HepG2 (cell line): ENCODE measurements around the gene CACNA1C. TPM values are rescaled to one million over a fixed set of nuclear protein-coding genes. Genes with fewer than 3 reads are reported as not detected.

Experiments
- AFF4 ChIP-seq: sonication (generic); formaldehyde crosslinking; IDR thresholded peaks from 2 replicates; pipeline ENCODE4 v1.4.0; 2020; ENCODE audit warnings: missing genetic modification reagents
- GATA4 ChIP-seq: sonication (generic); IDR thresholded peaks from 2 replicates; pipeline ENCODE4 v1.6.1; 2016; ENCODE audit warnings: antibody characterized with exemption, low read depth, borderline replicate concordance
- JUN ChIP-seq: sonication (generic); formaldehyde crosslinking; IDR thresholded peaks from 2 replicates; pipeline ENCODE4 v1.4.0; 2020; ENCODE audit warnings: mild to moderate bottlenecking, missing genetic modification reagents
- MATR3 ChIP-seq: sonication (generic); formaldehyde crosslinking; IDR thresholded peaks from 2 replicates; pipeline ENCODE4 v1.4.0; 2020; ENCODE audit warnings: missing genetic modification reagents
- NFRKB ChIP-seq: fragments of 450-650 bp; IDR thresholded peaks from 2 replicates; pipeline ENCODE4 v1.6.1; 2017
- NR0B2 ChIP-seq: sonication (generic); formaldehyde crosslinking; IDR thresholded peaks from 2 replicates; pipeline ENCODE4 v1.4.0; 2020; ENCODE audit warnings: mild to moderate bottlenecking, missing genetic modification reagents
- PAX8 ChIP-seq: sonication (generic); formaldehyde crosslinking; IDR thresholded peaks from 2 replicates; pipeline ENCODE4 v1.8.0; 2022; ENCODE audit warnings: mild to moderate bottlenecking, missing genetic modification reagents, borderline replicate concordance
- ZBTB40 ChIP-seq, 2 experiments: fragments of 450-650 bp in 1 of 2; sonication (generic) in 1 of 2; formaldehyde crosslinking in 1 of 2; IDR thresholded peaks; 2 replicates each; pipeline versions ENCODE4 v1.6.1 to v1.8.0; 2016 to 2022; ENCODE audit warnings: antibody characterized with exemption in 1 of 2, mild to moderate bottlenecking in 1 of 2, missing genetic modification reagents in 1 of 2
- ZNF296 ChIP-seq: sonication (generic); formaldehyde crosslinking; conservative IDR thresholded peaks from 2 replicates; pipeline ENCODE4 v1.5.0; 2020; ENCODE audit warnings: mild to moderate bottlenecking, missing genetic modification reagents
- ZNF746 ChIP-seq: sonication (generic); formaldehyde crosslinking; IDR thresholded peaks from 2 replicates; pipeline ENCODE4 v1.8.0; 2022; ENCODE audit warnings: mild to moderate bottlenecking, missing genetic modification reagents
- polyA plus RNA-seq, 8 experiments: library from polyadenylated mRNA; depleted of rRNA in 3 of 8; stranded (reverse) in 7 of 8; unstranded in 1 of 8; fragments of >200 nt; fragmentation: Illumina TruSeq in 4 of 8; extraction: Trizol in 4 of 8; gene quantifications; 2 replicates each; pipeline versions ENCODE4 v1.2.1 to v1.2.3, GENCODE V29; 2011 to 2016; ENCODE audit warnings: low read depth in 4 of 8, missing spikeins in 1 of 8, mixed read lengths in 1 of 8; ENCODE audit not compliant: insufficient read depth in 1 of 8
- total RNA-seq, 5 experiments: library from RNA; depleted of rRNA; stranded (reverse); fragments of >200 nt; fragmentation: Illumina TruSeq; extraction: Trizol; gene quantifications; 2 replicates each; pipeline ENCODE4 v1.2.3, GENCODE V29; 2016; ENCODE audit warnings: low read depth in 1 of 5
- TF ChIP-seq, protein P1 (sequence below): sonication (generic); formaldehyde crosslinking; conservative IDR thresholded peaks from 2 replicates; pipeline ENCODE4 v1.5.0; 2020; ENCODE audit warnings: missing genetic modification reagents

Gene CACNA1C
- total and polyA plus RNA-seq, 2 of the 13 experiments (the other 11 are each of a cell fraction or from before 2014, with no cell fraction given): not detected

- no peak for TF ChIP-seq ZBTB40 (IDR thresholded peaks at IDR 0.05)
- TF ChIP-seq ZBTB40 (CRISPR knock-in tag; IDR thresholded peaks at IDR 0.05): no peak
- no peak for TF ChIP-seq ZNF296 (CRISPR knock-in tag)
- no peak for TF ChIP-seq NFRKB
- TF ChIP-seq ZNF746 (CRISPR knock-in tag): no peak
- TF ChIP-seq AFF4 (CRISPR knock-in tag): no peak
- no peak for TF ChIP-seq MATR3 (CRISPR knock-in tag)
- TF ChIP-seq PAX8 (CRISPR knock-in tag): no peak
- no peak for TF ChIP-seq GATA4
- no peak for TF ChIP-seq NR0B2 (CRISPR knock-in tag)
- TF ChIP-seq, protein P1, sequence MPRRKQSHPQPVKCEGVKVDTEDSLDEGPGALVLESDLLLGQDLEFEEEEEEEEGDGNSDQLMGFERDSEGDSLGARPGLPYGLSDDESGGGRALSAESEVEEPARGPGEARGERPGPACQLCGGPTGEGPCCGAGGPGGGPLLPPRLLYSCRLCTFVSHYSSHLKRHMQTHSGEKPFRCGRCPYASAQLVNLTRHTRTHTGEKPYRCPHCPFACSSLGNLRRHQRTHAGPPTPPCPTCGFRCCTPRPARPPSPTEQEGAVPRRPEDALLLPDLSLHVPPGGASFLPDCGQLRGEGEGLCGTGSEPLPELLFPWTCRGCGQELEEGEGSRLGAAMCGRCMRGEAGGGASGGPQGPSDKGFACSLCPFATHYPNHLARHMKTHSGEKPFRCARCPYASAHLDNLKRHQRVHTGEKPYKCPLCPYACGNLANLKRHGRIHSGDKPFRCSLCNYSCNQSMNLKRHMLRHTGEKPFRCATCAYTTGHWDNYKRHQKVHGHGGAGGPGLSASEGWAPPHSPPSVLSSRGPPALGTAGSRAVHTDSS (CRISPR knock-in tag): no peak
- TF ChIP-seq JUN (CRISPR knock-in tag): no peak
Measured at GRCh38 chr12:2300886-2301285, 248.1 kb downstream of the CACNA1C start (continued).
